WERI-Rb-1 (cell line): ENCODE measurements around the gene KLHL26.

Experiments
- DNase-seq: peaks from one replicate; pipeline ENCODE4 v3.0.0-alpha.2; 2020
- H3K27ac ChIP-seq: fragments of 250-450 bp; sonication (Bioruptor Pico); 2 replicates; pipeline ENCODE4 v1.5.1; 2020; ENCODE audit warnings: mild to moderate bottlenecking, moderate library complexity
- H3K27me3 ChIP-seq: fragments of 250-450 bp; sonication (Bioruptor Pico); 2 replicates; pipeline ENCODE4 v1.5.1; 2021; ENCODE audit warnings: mild to moderate bottlenecking, low read depth, moderate library complexity; ENCODE audit not compliant: insufficient read depth, severe bottlenecking
- H3K36me3 ChIP-seq: fragments of 250-450 bp; sonication (Bioruptor Pico); 2 replicates; pipeline ENCODE4 v1.5.1; 2020; ENCODE audit warnings: mild to moderate bottlenecking, moderate library complexity
- H3K4me3 ChIP-seq: 2 replicates; pipeline ENCODE4 v1.5.1; 2011; ENCODE audit warnings: low read depth, mild to moderate bottlenecking, control low read depth, low read length
- H3K9me3 ChIP-seq: fragments of 250-450 bp; sonication (Bioruptor Pico); 2 replicates; pipeline ENCODE4 v1.5.1; 2021; ENCODE audit warnings: mild to moderate bottlenecking, moderate library complexity; ENCODE audit not compliant: severe bottlenecking
- CTCF ChIP-seq: IDR thresholded peaks from 2 replicates; pipeline ENCODE4 v1.5.1; 2011; ENCODE audit warnings: low read depth, mild to moderate bottlenecking, control low read depth, inconsistent platforms, low read length

KLHL26 gene

GRCh38 chr19:18667531-18668251, 30.9 kb downstream of the KLHL26 start:
- no peak overlapping the region for H3K27ac ChIP-seq
- no peaks in the 10 kb centered on the region for H3K27me3 ChIP-seq

GRCh38 chr19:18668252-18668631, 31.4 kb downstream of the KLHL26 start:
- Histone ChIP-seq H3K4me3 (no peak overlapping the region), H3K27me3 (no peaks in the 10 kb centered on the region), H3K27ac (no peak overlapping the region), H3K36me3 (peaks cover 39% of the 10 kb centered on the region), H3K9me3 (no peaks in the 10 kb centered on the region)
- no peak for TF ChIP-seq CTCF
- DNase-seq, result no peak

More at GRCh38 chr19:18667531-18668251, 30.9 kb downstream of the KLHL26 start:
- peaks cover 39% of the 10 kb centered on the region for H3K36me3 ChIP-seq
- H3K9me3 ChIP-seq, result no peaks in the 10 kb centered on the region
- no peak for TF ChIP-seq CTCF
- DNase-seq, result no peak
- no peak overlapping the region for H3K4me3 ChIP-seq

- no peak for DNase-seq
- Histone ChIP-seq H3K27ac (no peak overlapping the region), H3K36me3 (peaks cover 39% of the 10 kb centered on the region), H3K4me3 (no peak overlapping the region), H3K27me3 (no peaks in the 10 kb centered on the region), H3K9me3 (no peaks in the 10 kb centered on the region)
- TF ChIP-seq CTCF, result no peak
These were observed 32.1 kb downstream of the KLHL26 start for GRCh38 chr19:18668744-18669523.

- Histone ChIP-seq H3K27ac (no peak overlapping the region), H3K9me3 (no peaks in the 10 kb centered on the region), H3K27me3 (no peaks in the 10 kb centered on the region), H3K4me3 (no peak overlapping the region), H3K36me3 (peaks cover 39% of the 10 kb centered on the region)
- no peak for TF ChIP-seq CTCF
- no peak for DNase-seq
These were observed 32.6 kb downstream of the KLHL26 start for GRCh38 chr19:18669524-18669817.

GRCh38 chr19:18669883-18670282, 33.1 kb downstream of the KLHL26 start:
- no peak for DNase-seq
- TF ChIP-seq CTCF, result no peak
- Histone ChIP-seq H3K27ac (no peak overlapping the region), H3K4me3 (no peak overlapping the region), H3K9me3 (no peaks in the 10 kb centered on the region), H3K36me3 (peaks cover 39% of the 10 kb centered on the region), H3K27me3 (no peaks in the 10 kb centered on the region)
